Neural cell (in vitro differentiated cells): Measurements from ENCODE around the gene RBM4. TPM values are rescaled to one million over a fixed set of nuclear protein-coding genes. Genes with fewer than 3 reads are reported as not detected.

Experiments
- H2AFZ ChIP-seq: fragments of 200-600, 300-800 bp; sonication (generic), shearing (Covaris generic); 2 replicates; pipeline ENCODE4 v1.6.0; 2014; ENCODE audit warnings: low read depth, mild to moderate bottlenecking, antibody characterized with exemption, low read length, moderate library complexity
- H3F3A ChIP-seq: fragments of 200-600 bp; shearing (Covaris generic); 2 replicates; pipeline ENCODE4 v1.6.1; 2016; ENCODE audit warnings: mild to moderate bottlenecking, moderate library complexity, mixed read lengths, antibody characterized with exemption, low read length; ENCODE audit not compliant: insufficient read depth, poor library complexity, severe bottlenecking
- H3K27ac ChIP-seq: fragments of 200-600, 300-800 bp; sonication (generic), shearing (Covaris generic); 2 replicates; pipeline ENCODE4 v1.5.1; 2014; ENCODE audit warnings: mild to moderate bottlenecking, low read length, moderate library complexity
- H3K27me3 ChIP-seq: fragments of 300-800, 200-600 bp; sonication (generic), shearing (Covaris generic); 2 replicates; pipeline ENCODE4 v1.6.0; 2014; ENCODE audit warnings: mild to moderate bottlenecking, low read depth, low read length, moderate library complexity; ENCODE audit not compliant: insufficient read depth
- H3K36me3 ChIP-seq: fragments of 300-800, 200-600 bp; sonication (generic), shearing (Covaris generic); 2 replicates; pipeline ENCODE4 v1.5.1; 2014; ENCODE audit warnings: mild to moderate bottlenecking, antibody characterized with exemption, low read length, moderate library complexity; ENCODE audit not compliant: insufficient read depth
- H3K4me2 ChIP-seq: fragments of 300-800, 200-600 bp; sonication (generic), shearing (Covaris generic); 2 replicates; pipeline ENCODE4 v1.6.0; 2014; ENCODE audit warnings: mild to moderate bottlenecking, low read length
- H3K4me3 ChIP-seq: fragments of 300-800, 200-600 bp; sonication (generic), shearing (Covaris generic); 2 replicates; pipeline ENCODE4 v1.5.1; 2014; ENCODE audit warnings: mild to moderate bottlenecking, low read length, moderate library complexity
- H3K79me2 ChIP-seq: fragments of 200-600 bp; shearing (Covaris generic); replicated peaks from 2 replicates; pipeline ENCODE4 v1.6.0; 2014; ENCODE audit warnings: mild to moderate bottlenecking, low read length, moderate library complexity; ENCODE audit not compliant: insufficient read depth
- H3K9ac ChIP-seq: fragments of 300-800, 200-600 bp; sonication (generic), shearing (Covaris generic); 2 replicates; pipeline ENCODE4 v1.6.1; 2016; ENCODE audit warnings: mild to moderate bottlenecking, low read length, mixed read lengths
- H3K9me2 ChIP-seq: fragments of 200-600 bp; shearing (Covaris generic); 2 replicates; pipeline ENCODE4 v1.6.1; 2016; ENCODE audit warnings: mild to moderate bottlenecking, low read length, mixed read lengths; ENCODE audit not compliant: insufficient read depth
- H3K9me3 ChIP-seq: fragments of 200-600, 300-800 bp; sonication (generic), shearing (Covaris generic); 2 replicates; pipeline ENCODE4 v1.6.1; 2016; ENCODE audit warnings: mild to moderate bottlenecking, mixed run types, low read length, moderate library complexity, mixed read lengths
- H4K20me1 ChIP-seq: fragments of 200-600 bp; shearing (Covaris generic); 2 replicates; pipeline ENCODE4 v1.6.1; 2016; ENCODE audit warnings: mild to moderate bottlenecking, mixed run types; ENCODE audit not compliant: insufficient read depth
- EP300 ChIP-seq: fragments of 450-650 bp; conservative IDR thresholded peaks from 2 replicates; pipeline ENCODE4 v1.6.1; 2014; ENCODE audit warnings: antibody characterized with exemption, mild to moderate bottlenecking, moderate library complexity; ENCODE audit not compliant: poor library complexity, severe bottlenecking
- EZH2 ChIP-seq: fragments of 200-600, 300-800 bp; shearing (Covaris generic), sonication (generic); IDR thresholded peaks from 2 replicates; pipeline ENCODE4 v1.6.1; 2014; ENCODE audit warnings: antibody characterized with exemption, low read length, borderline replicate concordance, mild to moderate bottlenecking; ENCODE audit not compliant: insufficient read depth, poor library complexity, severe bottlenecking
- MXI1 ChIP-seq: fragments of 450-650 bp; conservative IDR thresholded peaks from 2 replicates; pipeline ENCODE4 v1.6.1; 2014; ENCODE audit warnings: antibody characterized with exemption, mild to moderate bottlenecking; ENCODE audit not compliant: poor library complexity, severe bottlenecking
- POLR2AphosphoS5 ChIP-seq: IDR thresholded peaks from 2 replicates; pipeline ENCODE4 v1.6.1; 2012
- RAD21 ChIP-seq: fragments of 450-650 bp; conservative IDR thresholded peaks from 2 replicates; pipeline ENCODE4 v1.6.1; 2014; ENCODE audit warnings: antibody characterized with exemption, mild to moderate bottlenecking, moderate library complexity
- SMC3 ChIP-seq: fragments of 450-650 bp; conservative IDR thresholded peaks from 2 replicates; pipeline ENCODE4 v1.6.1; 2014; ENCODE audit warnings: antibody characterized with exemption, mild to moderate bottlenecking, moderate library complexity; ENCODE audit not compliant: poor library complexity
- TAF1 ChIP-seq: IDR thresholded peaks from 2 replicates; pipeline ENCODE4 v1.6.1; 2012; ENCODE audit warnings: low read depth
- polyA plus RNA-seq: library from polyadenylated mRNA; depleted of rRNA; stranded (reverse); fragments of >200 nt; gene quantifications from 2 replicates; pipeline ENCODE4 v1.2.3, GENCODE V29; 2014
- TF ChIP-seq, protein P1 (sequence below): fragments of 450-650 bp; IDR thresholded peaks from 2 replicates; pipeline ENCODE4 v1.5.1; 2014; ENCODE audit warnings: antibody characterized with exemption, mild to moderate bottlenecking, moderate library complexity; ENCODE audit not compliant: poor library complexity, severe bottlenecking
- TF ChIP-seq, protein P2 (sequence below): IDR thresholded peaks from 2 replicates; pipeline ENCODE4 v1.6.1; 2012; ENCODE audit warnings: borderline replicate concordance

The RBM4 gene
- polyA plus RNA-seq, 1 donor from 2014 or later, result 456 TPM

DNA sequence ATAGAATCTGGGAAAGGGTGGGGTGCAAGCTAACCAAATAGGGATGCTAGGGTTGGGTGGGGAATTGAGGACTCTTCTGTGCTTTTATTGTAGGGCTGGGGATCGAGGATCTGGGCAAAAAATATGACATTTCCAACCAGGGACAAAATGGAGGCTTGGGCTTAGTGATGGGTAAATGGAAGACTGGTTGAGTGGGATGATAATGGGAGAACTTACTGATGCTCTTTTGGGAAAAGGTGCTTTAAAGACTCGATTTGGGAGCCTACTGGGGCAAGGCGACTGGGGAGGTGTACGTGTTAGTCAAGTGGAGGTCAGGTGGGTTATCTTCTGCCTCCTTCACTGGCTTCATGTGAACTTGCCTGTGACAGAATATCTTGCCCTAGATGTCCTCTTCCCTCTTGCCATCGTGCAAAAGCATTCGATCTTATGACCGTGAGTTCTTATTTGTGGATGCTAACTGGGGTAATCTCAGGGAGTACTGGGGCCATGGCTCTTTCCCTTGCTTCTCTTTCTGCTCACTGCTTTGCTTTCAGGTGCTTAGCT lies 10.4 kb upstream of the RBM4 start:
- no peaks in the 10 kb centered on the region for H3K9me2 ChIP-seq
- no peak overlapping the region for H3K9ac ChIP-seq
- H3K4me3 ChIP-seq, result no peak overlapping the region
- no peak overlapping the region for H3K27ac ChIP-seq
- no peaks in the 10 kb centered on the region for H3K27me3 ChIP-seq
- peaks cover 22% of the 10 kb centered on the region for H4K20me1 ChIP-seq
- no peak for TF ChIP-seq EP300
- no peak for TF ChIP-seq SMC3
- no peak for TF ChIP-seq RAD21
- no peak for TF ChIP-seq POLR2AphosphoS5
- TF ChIP-seq, protein P1, sequence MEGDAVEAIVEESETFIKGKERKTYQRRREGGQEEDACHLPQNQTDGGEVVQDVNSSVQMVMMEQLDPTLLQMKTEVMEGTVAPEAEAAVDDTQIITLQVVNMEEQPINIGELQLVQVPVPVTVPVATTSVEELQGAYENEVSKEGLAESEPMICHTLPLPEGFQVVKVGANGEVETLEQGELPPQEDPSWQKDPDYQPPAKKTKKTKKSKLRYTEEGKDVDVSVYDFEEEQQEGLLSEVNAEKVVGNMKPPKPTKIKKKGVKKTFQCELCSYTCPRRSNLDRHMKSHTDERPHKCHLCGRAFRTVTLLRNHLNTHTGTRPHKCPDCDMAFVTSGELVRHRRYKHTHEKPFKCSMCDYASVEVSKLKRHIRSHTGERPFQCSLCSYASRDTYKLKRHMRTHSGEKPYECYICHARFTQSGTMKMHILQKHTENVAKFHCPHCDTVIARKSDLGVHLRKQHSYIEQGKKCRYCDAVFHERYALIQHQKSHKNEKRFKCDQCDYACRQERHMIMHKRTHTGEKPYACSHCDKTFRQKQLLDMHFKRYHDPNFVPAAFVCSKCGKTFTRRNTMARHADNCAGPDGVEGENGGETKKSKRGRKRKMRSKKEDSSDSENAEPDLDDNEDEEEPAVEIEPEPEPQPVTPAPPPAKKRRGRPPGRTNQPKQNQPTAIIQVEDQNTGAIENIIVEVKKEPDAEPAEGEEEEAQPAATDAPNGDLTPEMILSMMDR, result no peak
- TF ChIP-seq, protein P2, sequence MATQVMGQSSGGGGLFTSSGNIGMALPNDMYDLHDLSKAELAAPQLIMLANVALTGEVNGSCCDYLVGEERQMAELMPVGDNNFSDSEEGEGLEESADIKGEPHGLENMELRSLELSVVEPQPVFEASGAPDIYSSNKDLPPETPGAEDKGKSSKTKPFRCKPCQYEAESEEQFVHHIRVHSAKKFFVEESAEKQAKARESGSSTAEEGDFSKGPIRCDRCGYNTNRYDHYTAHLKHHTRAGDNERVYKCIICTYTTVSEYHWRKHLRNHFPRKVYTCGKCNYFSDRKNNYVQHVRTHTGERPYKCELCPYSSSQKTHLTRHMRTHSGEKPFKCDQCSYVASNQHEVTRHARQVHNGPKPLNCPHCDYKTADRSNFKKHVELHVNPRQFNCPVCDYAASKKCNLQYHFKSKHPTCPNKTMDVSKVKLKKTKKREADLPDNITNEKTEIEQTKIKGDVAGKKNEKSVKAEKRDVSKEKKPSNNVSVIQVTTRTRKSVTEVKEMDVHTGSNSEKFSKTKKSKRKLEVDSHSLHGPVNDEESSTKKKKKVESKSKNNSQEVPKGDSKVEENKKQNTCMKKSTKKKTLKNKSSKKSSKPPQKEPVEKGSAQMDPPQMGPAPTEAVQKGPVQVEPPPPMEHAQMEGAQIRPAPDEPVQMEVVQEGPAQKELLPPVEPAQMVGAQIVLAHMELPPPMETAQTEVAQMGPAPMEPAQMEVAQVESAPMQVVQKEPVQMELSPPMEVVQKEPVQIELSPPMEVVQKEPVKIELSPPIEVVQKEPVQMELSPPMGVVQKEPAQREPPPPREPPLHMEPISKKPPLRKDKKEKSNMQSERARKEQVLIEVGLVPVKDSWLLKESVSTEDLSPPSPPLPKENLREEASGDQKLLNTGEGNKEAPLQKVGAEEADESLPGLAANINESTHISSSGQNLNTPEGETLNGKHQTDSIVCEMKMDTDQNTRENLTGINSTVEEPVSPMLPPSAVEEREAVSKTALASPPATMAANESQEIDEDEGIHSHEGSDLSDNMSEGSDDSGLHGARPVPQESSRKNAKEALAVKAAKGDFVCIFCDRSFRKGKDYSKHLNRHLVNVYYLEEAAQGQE, result no peak
- TF ChIP-seq TAF1, result no peak
- no peak for TF ChIP-seq EZH2
- no peak for TF ChIP-seq MXI1
- no peaks in the 10 kb centered on the region for H3K9me3 ChIP-seq
- no peak overlapping the region for H3K4me2 ChIP-seq
- H3K36me3 ChIP-seq, result peaks cover 21% of the 10 kb centered on the region
- H3K79me2 ChIP-seq, result peaks cover 43% of the 10 kb centered on the region
- H3F3A ChIP-seq, result no peaks in the 10 kb centered on the region
- no peak overlapping the region for H2AFZ ChIP-seq

DNA sequence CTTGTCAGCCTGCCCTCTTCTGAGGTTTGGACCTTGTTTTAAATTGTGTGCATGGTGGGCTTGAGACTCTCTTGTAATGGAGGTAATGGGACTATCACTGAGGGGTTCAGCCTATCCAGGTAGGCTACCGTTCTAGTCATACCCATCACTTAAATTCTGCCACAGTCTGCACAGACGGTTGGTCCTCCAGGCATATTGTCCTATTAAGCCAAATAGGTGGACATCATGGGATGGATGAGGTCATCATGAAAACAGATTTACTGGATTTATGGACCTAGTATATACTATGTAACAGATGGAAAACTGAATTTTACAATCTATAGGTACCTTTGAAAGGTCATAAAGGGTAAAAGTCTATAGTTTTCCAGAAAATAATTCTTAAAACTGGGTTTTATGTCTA lies 9.1 kb upstream of the RBM4 start:
- Histone ChIP-seq H3K79me2 (peaks cover 32% of the 10 kb centered on the region), H3K4me2 (no peak overlapping the region), H3K27me3 (no peaks in the 10 kb centered on the region), H3K27ac (no peak overlapping the region), H3K9me3 (no peaks in the 10 kb centered on the region), H3K36me3 (peaks cover 21% of the 10 kb centered on the region), H4K20me1 (peaks cover 11% of the 10 kb centered on the region), H3K9me2 (no peaks in the 10 kb centered on the region), H2AFZ (no peak overlapping the region), H3K9ac (no peak overlapping the region), H3K4me3 (no peak overlapping the region), H3F3A (no peaks in the 10 kb centered on the region)
- TF ChIP-seq MXI1, result no peak
- TF ChIP-seq EP300, result no peak
- no peak for TF ChIP-seq RAD21
- TF ChIP-seq SMC3, result no peak
- no peak for TF ChIP-seq TAF1
- TF ChIP-seq, protein P1, result no peak
- TF ChIP-seq EZH2, result no peak
